Thoracic aorta (tissue), 2 donors: ENCODE results near the gene HOXB8. TPM values are rescaled to one million over a fixed set of nuclear protein-coding genes. Genes with fewer than 3 reads are reported as not detected.

Experiments
- ATAC-seq: fragments of 150-250 bp; one replicate; pipeline ENCODE4 v1.8.0; 2017; ENCODE audit warnings: low read depth; ENCODE audit not compliant: insufficient number of reproducible peaks, low FRiP score
- DNase-seq: peaks from one replicate; pipeline ENCODE4 v3.0.0-alpha.2; 2020; ENCODE audit warnings: low spot score
- H3K27ac ChIP-seq, 2 donors: fragments of 200-600 bp; sonication (generic); 1 replicate in 1 of 2; 2 replicates in 1 of 2; pipeline ENCODE4 v1.5.1; 2016; ENCODE audit warnings: mild to moderate bottlenecking in 2 of 2, moderate library complexity in 2 of 2
- H3K27me3 ChIP-seq: fragments of 200-600 bp; sonication (generic); replicated peaks from 2 replicates; pipeline ENCODE4 v1.6.0; 2016; ENCODE audit warnings: mild to moderate bottlenecking; ENCODE audit not compliant: insufficient read depth
- H3K36me3 ChIP-seq: fragments of 200-600 bp; sonication (generic); one replicate; pipeline ENCODE4 v1.5.1; 2016
- H3K4me1 ChIP-seq, 2 donors: fragments of 200-600 bp; sonication (generic); 1 replicate in 1 of 2; 2 replicates in 1 of 2; pipeline versions ENCODE4 v1.5.1 to v1.6.0; 2016; ENCODE audit warnings: low read depth in 2 of 2, mild to moderate bottlenecking in 1 of 2; ENCODE audit not compliant: control insufficient read depth in 1 of 2
- H3K4me3 ChIP-seq: fragments of 200-600 bp; sonication (generic); 2 replicates; pipeline ENCODE4 v1.5.1; 2016; ENCODE audit warnings: mild to moderate bottlenecking
- H3K9me3 ChIP-seq: fragments of 200-600 bp; sonication (generic); 2 replicates; pipeline ENCODE4 v1.5.1; 2016
- total RNA-seq, 2 donors: library from RNA; depleted of rRNA; stranded (reverse); fragments of >200 nt; gene quantifications; one replicate each; pipeline versions ENCODE4 v1.1.0 to v1.2.3, GENCODE V29; 2016
- TF ChIP-seq, protein P1 (sequence below): fragments of 200-600 bp; sonication (generic); IDR thresholded peaks from one replicate; pipeline ENCODE4 v1.5.1; 2019; ENCODE audit warnings: antibody characterized with exemption

Gene HOXB8
- total RNA-seq, 2 donors from 2014 or later: 1.4 TPM; not detected in 1

DNA sequence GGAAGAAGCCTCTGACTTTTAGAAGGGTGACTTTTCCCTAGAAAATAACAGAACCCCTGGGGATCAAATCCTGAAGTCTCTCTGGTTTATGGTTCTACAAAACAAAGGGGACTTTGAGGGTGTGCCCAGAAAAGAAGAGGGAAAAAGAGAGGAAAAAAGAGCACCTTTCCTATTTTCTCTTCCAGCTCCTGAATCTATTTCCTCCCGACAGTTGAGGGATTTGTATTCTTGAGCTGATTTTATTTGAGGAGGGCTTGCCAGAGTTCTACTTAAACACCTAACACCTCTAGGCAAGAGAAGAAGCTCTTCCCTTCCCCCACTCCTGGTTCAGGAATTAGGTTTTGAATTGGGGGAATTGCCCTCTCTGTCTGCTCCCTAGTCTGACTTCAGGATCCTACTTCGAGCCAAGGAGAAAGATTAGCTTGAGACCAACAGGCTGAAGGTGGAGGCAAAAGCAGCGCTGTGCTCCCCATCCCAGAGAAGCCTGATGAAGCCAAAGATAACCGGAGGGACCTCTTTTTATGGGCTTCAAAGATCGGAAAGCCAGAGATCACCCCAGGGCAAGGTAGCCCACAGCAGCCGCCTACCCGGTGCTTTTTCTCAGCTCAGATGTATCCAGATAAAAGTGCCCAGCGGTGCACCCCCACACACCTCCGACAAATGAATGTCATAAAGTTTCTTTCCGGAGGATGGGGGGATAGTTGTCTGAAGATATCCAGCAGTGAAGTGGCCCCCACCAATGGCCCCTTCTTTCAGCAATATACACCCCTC, 25.8 kb downstream of the HOXB8 start:
- DNase-seq (no peak), ATAC-seq (no peak)
- H3K27ac ChIP-seq: peak overlapping the region in 1 of 2 donors; percentile 38
- H3K27me3 ChIP-seq: no peaks in the 10 kb centered on the region
- TF ChIP-seq, protein P1, sequence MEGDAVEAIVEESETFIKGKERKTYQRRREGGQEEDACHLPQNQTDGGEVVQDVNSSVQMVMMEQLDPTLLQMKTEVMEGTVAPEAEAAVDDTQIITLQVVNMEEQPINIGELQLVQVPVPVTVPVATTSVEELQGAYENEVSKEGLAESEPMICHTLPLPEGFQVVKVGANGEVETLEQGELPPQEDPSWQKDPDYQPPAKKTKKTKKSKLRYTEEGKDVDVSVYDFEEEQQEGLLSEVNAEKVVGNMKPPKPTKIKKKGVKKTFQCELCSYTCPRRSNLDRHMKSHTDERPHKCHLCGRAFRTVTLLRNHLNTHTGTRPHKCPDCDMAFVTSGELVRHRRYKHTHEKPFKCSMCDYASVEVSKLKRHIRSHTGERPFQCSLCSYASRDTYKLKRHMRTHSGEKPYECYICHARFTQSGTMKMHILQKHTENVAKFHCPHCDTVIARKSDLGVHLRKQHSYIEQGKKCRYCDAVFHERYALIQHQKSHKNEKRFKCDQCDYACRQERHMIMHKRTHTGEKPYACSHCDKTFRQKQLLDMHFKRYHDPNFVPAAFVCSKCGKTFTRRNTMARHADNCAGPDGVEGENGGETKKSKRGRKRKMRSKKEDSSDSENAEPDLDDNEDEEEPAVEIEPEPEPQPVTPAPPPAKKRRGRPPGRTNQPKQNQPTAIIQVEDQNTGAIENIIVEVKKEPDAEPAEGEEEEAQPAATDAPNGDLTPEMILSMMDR: no peak
- no peaks in the 10 kb centered on the region for H3K9me3 ChIP-seq
- peaks cover 13 to 21% of the 10 kb centered on the region in 2 donors for H3K4me1 ChIP-seq
- peak overlapping the region; percentile 37 for H3K4me3 ChIP-seq
- H3K36me3 ChIP-seq: no peaks in the 10 kb centered on the region

DNA sequence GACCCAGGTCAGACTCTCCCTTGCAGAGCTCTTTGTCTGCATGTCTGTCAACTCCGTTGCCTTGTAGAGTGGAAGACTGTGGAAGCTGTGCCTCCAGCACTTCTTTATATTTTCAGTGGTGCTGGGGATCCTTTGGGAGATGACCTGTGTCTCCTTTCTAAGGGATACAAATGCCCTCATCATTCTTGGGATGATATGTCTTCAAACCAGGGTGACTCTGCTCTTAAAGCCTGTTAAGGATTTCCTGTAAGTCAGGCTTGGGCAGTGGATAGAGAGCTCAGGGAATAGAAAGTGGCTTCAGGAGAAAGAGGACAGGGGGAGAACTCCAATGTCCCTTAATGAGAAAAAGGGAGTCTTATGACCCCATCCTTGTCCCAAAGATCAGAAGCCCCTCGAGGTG, 26.6 kb downstream of the HOXB8 start:
- DNase-seq: no peak
- H3K27me3 ChIP-seq: no peaks in the 10 kb centered on the region
- H3K36me3 ChIP-seq: no peaks in the 10 kb centered on the region
- peaks cover 13 to 27% of the 10 kb centered on the region in 2 donors for H3K4me1 ChIP-seq
- no peak overlapping the region for H3K4me3 ChIP-seq
- no peak for ATAC-seq
- H3K27ac ChIP-seq: peak overlapping the region in 1 of 2 donors; percentile 38
- H3K9me3 ChIP-seq: no peaks in the 10 kb centered on the region
- TF ChIP-seq, protein P1: no peak

DNA sequence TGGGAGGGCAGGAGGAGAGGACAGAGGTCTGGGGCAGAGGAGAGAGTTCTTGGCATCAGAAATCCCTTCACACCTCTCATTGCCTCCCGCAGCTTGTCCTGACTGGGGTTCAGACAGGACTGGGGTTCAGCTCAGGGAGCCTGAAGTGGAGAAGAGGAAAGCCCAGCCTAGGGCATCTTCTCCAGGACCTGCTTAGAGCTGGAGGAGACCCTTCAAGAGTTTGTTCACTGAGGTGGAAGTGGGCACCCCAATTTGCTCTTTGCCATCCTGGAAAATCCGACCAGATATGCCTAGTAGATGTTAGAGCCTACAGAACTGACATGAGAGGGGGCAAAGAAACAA, 27.0 kb downstream of the HOXB8 start:
- Histone ChIP-seq H3K27me3 (no peaks in the 10 kb centered on the region), H3K9me3 (no peaks in the 10 kb centered on the region), H3K27ac (peak overlapping the region in 1 of 2 donors; percentile 25), H3K4me3 (no peak overlapping the region), H3K36me3 (no peaks in the 10 kb centered on the region), H3K4me1 (peaks cover 14 to 27% of the 10 kb centered on the region in 2 donors)
- TF ChIP-seq, protein P1: no peak
- DNase-seq (no peak), ATAC-seq (no peak)

DNA sequence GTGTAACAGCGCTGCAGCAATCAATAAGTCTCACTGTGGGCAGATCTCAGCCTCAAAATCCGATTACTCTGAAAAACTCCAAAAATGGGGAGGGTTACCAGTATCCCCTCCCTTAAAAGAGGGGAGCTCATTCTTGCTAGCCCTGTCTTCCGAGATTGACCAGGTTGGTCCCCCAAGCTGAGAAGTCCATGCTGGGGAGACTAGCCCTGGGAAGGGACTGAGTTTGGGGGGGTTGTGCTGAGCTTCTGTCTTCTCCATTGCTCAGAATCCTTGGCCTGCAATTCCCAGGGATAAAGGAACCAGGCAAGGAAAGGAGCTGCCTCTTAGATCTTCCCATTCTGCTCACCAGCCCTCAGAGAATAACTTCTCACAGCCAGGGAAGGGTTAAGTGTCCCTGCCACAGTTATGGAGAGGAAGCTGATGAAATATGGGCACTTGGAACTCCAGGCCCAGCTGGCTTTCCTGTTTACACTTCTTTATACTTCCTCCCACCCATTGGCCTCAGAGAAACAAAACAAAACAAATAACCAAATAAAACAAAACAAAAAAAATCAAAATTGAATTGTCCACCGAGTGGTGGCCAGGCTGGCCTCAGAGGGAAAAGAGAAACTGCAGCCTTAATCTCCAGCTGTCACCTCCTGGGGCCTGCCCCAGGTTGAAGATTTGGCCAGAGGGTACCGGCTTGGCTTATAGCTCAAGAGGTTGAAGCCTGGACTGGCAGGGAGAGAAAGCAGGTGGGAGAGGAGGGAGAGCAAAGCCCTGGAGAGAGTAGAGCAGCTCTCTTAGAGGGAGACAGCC, 27.6 kb downstream of the HOXB8 start:
- ATAC-seq: no peak
- Histone ChIP-seq H3K9me3 (no peaks in the 10 kb centered on the region), H3K27ac (peak overlapping the region in 1 of 2 donors; percentile 25), H3K4me1 (peaks cover 19 to 31% of the 10 kb centered on the region in 2 donors), H3K36me3 (no peaks in the 10 kb centered on the region), H3K4me3 (no peak overlapping the region), H3K27me3 (no peaks in the 10 kb centered on the region)
- DNase-seq: no peak
- TF ChIP-seq, protein P1: no peak
